ENCODE results near the gene ANKRD34C.

The ANKRD34C gene

DNA sequence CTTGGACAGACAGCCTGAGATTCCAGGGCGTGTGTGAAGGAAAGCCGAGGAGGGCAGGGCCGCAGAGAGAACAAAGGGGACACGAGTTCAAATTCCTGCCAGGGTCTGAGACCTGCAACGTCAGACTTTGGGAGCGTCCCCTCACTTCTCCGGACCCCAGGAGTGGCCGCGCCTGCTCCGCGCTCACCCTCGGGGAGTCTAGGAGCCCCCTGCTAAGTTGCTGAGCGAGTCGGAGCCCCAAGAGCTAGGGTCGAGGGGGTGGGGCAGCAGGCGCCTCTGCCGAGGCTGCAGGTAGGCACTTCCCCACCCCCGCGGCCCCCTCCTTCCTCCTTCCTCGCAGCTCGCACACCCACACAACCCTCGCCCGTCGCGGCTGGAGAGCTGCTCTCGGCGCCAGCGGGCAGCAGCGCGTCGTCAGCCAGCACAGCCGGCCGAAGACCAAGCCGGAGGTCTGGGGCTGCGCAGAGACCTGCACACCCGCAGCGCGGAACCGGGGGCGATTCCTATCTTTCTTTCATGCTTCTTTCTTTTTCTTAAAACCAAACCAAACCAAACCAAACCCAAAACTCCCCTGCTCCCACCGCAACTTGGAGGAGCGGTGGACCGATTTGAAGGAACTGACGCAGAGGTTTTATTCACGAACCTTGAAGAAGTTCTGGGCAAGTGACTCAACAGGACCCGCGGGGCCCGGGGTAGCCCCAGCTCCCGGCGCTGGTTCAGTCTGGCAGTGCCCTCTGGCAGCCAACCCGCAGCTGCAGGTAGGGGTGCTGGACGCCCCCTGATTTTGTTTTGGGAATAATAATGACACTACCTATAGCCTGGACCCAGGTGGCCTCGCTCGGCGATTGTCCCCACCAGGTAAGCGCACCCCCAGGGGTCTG lies at the start of gene ANKRD34C:
Gene ANKRD34C (plus strand): TSS at position 352 of the 881 bp plus-strand sequence. CDS start 10,563 bp downstream, outside the sequence.
- DNase-seq (ENCODE audit: low read depth, low spot score): peak; percentile 42

DNA sequence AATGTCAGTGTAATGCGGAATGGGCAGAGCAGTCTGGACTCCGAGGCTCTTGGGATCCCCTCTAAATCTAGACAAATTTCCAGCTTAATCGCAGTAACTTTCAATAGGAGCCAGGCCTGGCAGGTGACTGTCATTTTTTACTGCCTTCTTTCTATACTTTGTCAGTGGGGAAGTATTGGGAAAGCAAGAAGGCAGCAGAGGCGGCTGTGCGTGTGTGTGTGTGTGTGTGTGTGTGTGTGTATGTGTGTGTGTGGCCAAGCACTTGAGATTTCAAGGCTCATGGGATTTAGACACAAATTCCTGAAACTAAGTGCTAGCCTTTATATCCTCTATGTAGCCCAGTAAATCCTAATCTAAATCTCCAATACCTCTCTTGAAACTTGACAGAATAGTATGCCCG lies 49.3 kb upstream of the ANKRD34C start:
- DNase-seq (ENCODE audit: low read depth, low spot score): no peak

DNA sequence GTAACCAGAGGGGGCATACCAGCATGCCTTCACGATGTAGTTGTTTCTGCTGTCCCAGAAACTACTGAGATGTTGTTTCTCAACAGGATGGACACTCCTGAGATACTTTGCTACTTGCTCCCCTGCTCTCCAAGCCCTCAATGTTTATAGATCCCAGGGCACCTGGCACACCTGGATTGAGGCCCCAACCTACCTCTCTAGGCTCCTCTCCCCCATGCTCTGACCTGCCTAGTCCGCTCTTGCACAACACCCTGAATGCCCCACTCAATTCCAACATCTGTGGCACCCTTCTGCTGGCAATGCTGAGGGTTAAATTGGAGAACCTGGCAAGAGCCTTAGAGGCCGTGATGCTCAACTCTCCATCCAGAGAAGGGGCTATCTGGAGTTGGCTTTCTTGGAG lies 42.5 kb upstream of the ANKRD34C start:
- no peak for DNase-seq (ENCODE audit: low read depth, low spot score)

DNA sequence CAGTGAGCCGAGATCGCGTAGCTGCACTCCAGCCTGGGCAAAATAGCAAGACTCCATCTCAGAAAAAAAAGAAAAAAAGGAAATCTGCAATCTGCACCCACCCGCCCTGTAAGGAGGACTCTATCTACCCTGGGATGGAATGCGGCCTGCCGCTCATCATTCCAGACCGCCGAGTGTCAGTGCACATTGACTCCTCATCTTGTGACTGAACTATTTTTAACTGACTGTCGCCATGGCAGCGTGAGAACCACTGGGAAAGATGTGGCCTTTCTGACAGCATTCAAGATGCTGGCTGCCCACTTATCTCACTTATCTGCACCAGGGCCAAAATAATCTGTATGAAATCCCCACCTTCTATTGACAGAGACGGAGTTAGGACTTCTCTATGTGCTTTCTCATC lies 38.8 kb upstream of the ANKRD34C start:
- peak; percentile 15 for DNase-seq (ENCODE audit: low read depth, low spot score)

GRCh38 chr15:79244876-79245275 lies 37.6 kb upstream of the ANKRD34C start:
- no peak for DNase-seq (ENCODE audit: low read depth, low spot score)

DNA sequence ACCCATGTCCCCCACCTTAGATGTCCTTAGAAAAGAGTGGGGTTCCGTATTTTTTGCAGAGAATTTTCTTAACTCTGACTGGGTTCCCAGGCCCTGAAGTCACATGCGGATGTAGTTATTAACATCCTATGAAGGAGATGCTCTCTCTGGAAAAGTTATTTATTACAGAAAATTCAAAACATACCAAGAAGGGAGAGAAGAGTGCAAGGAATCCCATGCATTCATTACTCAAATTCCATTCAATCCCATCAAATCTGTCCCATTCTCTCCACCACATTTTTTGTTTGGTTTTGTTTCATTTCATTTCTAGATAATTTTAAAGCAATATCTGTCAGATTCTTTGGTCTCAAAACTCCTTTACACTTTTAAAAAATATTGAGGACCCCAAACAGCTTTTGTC lies 34.3 kb upstream of the ANKRD34C start:
- DNase-seq (ENCODE audit: low read depth, low spot score): no peak

- no peak for DNase-seq (ENCODE audit: low read depth, low spot score)
Measured at GRCh38 chr15:79257454-79257853, 25.1 kb upstream of the ANKRD34C start.

DNA sequence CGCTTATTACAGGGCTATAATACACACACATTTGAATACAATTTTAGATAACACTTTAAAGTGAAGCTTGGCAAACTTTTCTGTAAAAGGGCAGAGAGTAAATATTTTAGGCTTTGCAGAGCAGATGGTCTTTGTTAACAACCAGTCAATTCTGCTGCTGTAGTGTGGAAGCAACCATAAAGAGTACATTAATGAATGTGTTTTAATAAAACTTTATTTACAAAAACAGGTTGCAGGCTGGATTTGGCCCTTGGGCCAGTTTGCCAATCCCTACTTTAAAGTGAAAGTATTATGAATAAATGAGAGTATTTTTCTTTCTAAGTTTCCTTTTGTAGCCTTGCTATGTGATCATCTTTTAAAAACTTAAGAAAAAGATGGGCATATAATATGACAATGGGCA lies 20.7 kb upstream of the ANKRD34C start:
- no peak for DNase-seq (ENCODE audit: low read depth, low spot score)

DNA sequence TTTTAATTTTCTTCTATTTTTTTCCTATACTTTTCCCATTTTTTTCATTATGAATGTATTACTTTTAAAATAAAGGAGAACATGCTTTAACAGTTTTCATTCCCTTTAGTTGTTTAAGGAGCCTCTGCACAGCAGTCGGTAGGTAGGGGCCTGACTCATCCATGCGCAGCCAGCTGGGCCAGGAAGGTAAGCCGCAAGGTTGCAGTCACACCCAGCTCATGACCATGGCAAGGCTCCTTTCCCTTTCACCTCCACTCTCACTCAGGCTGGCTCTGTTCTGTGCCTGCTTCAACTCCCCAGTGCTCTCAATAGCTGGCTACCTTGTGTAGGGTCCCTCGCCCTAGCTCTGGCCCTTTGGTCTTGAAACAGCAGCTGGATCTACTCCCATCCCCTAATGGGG lies 17.4 kb upstream of the ANKRD34C start:
- DNase-seq (ENCODE audit: low read depth, low spot score): no peak

DNA sequence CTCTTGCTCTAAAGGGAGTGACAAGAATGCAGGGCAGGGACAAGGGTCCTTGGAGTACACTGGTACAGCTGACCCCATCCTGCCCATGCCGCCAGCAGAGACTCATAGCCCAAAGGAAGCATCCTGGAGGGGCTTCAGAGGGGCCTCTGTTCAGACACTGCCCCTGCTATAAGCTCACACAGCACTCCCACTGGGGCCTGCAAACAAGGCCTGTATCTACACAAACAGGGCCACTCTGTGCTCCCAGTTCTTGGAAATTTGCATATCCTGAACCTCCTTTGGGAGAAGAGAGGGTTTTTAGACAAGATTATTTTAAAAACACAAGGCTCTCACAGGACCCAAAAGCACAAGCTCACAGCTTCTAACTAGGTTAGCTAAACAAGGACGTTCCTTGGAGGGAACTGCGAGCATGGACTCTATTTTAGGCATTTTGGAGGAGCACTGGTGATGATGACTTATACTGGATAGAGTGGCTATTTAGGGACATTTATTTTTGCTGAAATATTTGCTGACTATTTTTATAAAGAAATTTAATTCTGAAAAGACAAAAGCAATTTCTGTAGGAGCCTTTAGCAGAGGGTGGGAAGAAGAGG lies 16.4 kb upstream of the ANKRD34C start:
- DNase-seq (ENCODE audit: low read depth, low spot score): no peak

DNA sequence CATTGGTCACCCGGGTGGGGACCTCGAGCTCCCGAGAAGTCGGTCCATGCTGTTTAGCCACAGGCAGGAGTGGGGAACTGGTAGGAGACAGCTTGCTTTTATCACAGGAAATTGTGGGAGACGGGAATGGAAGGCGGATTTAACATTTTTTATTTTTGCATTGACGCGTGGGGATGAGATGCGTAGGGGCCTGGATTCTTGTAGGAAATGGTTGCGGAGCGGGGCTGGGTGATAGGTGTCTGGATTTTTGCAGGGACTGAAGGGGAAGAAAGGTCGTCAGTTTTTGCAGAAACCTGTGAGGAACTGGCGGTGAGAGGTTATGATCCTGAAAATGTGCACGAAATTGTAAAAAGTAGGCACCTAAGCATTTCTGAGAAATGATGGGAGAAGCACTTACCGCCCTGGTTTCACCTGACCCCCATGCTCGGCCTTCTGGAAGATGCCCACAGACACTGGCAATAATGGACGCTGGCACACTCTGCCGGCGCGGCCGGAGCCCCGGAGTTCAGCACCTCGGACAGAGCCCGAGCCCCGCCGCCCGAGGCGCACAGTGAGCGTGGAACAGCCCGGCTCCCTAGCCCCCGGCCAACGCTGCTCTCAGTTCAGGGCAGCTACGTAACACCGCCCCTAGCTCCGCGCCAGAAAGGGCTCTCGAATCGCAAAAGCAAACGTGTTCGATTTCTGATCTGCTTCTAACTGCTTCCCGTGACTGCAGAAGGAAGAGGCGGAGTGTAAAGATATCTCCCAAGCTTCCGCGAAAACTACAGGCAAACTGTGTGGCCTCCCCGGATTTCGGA lies 928 bp downstream of the ANKRD34C start:
- DNase-seq (ENCODE audit: low read depth, low spot score): peak; percentile 78

DNA sequence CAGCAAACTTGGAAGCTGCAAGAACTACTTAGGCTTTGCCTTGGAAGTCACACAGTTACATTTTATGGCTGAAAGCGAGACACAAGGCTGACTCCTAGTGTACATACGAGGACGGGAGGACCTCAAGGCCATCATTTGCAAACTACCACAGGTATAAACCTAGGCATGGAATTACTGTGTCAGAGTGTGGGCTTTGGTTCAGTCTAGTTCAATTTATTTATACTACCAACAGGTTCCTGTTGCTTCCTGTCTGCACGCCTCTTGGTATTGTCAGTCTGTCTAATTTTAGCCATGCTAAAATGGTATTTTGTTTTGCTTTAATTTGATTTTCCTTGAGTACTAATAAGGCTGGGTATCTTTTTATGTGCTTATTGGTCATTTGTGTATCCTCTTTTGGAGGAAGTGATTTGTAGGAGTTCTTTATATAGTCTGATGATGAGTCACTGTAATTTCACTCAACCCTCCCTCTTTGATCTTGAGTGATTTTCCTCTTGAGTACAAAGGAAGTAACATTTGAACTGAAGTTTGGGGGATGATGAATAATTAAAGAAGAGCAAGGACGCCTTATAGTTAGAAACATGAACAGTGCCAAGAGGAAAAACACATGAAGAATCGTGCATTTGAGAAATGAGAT lies 8.2 kb downstream of the ANKRD34C start:
- DNase-seq (ENCODE audit: low read depth, low spot score): no peak

- DNase-seq (ENCODE audit: low read depth, low spot score): no peak
Measured at GRCh38 chr15:79292011-79292410, 9.5 kb downstream of the ANKRD34C start.

- DNase-seq (ENCODE audit: low read depth, low spot score): no peak
Measured at GRCh38 chr15:79294075-79294474, 11.6 kb downstream of the ANKRD34C start.

DNA sequence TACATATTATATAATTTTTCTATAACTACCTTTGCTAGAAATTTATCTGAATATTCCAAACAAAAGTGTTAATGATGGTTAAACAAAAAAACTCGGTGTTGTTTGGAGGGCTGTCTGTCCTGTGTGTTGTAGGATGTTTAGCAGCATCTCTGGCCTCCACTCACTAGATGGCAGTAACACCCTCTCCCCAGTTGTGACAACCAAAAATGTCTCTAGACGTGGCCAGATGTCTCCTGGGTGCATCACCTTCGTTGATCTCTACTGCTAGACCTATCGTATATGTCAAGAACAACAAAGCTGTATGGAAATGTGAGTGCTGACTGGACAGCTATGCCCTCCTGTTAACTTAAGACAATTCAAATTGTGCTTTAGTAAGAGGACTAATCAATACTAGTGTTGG lies 14.1 kb downstream of the ANKRD34C start:
- DNase-seq (ENCODE audit: low read depth, low spot score): no peak

DNA sequence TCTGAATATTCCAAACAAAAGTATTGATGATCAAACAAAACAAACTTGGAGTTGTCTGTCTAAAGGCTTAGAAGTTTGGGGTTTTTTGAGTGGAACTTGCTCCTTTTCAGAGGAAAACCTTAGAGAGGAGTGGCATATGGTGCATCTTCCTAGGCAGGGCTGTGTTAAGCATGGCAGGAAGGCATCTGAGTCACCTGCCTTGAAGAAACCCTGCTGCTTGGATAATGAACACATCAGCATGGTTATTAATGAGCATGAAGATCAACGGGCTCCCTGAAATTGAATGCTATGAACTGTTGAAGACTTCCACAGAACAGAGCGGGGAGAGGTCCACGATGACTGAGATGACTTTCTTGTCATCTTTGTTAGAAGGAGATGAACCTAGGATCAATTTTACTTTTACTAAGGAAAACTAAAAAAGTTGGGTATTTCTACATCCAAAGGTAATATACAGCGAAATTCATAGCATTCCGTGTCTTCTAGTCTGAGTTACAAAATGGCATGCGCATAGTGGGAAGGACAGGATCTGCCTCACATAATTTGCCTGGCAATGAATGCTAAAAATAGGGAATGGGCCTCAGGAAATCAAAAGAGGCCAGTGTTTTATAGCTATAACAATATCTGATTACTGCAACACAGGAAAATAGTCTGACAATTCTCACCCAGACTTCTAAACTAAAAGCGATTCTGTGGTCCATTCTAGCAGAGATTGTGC lies 16.8 kb downstream of the ANKRD34C start:
- DNase-seq (ENCODE audit: low read depth, low spot score): no peak

- DNase-seq (ENCODE audit: low read depth, low spot score): no peak
Measured at GRCh38 chr15:79299841-79300235, 17.3 kb downstream of the ANKRD34C start.

DNA sequence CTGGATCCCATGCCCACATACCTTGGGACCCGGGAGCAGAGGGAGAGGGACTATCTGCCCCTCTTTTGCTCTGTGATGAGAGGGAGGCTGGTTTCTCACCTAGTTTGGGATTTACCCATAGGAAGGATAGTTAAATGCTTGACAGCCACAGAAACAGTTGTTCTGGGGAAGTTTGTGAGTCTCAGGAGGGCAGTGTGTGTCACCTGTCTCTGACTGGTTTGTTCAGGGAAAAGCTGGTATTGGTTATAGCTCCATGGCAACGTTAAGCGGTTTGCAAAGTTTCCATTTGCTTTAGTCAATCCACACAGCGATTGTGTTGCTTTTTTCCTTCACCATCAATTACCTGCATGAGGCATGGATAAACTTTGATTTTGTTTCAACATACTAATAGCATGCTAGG lies 24.7 kb downstream of the ANKRD34C start:
- no peak for DNase-seq (ENCODE audit: low read depth, low spot score)

DNA sequence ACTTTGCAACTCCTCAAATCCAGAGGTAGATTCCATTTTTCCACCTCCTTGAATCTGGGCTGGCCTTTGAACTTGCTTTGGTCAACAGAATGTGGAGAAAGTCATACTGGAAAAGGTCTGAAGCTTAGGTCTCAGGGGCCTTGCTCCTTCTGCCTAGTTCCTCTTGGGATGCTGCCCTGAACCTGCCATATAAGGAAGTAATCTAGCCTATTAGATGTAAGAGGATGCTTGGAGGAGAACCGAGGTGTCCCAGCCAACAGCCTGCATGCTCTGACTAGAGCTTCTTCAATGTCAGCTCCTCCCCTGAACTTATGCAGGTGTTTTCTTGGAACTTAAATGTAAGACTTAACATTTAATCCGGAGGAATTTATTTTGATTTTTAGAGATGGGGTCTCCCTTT lies 26.4 kb downstream of the ANKRD34C start:
- no peak for DNase-seq (ENCODE audit: low read depth, low spot score)

GRCh38 chr15:79310612-79310984 lies 28.1 kb downstream of the ANKRD34C start:
- DNase-seq (ENCODE audit: low read depth, low spot score): no peak
